Measurements from ENCODE around the gene DDX3X.
"Not testable (repeated sequence)": the region's sequence is repeated elsewhere in the genome, so short reads cannot be mapped to it uniquely, and the experiment has no call there.

The DDX3X gene

GRCh38 chrX:41377624-41378023, 43.7 kb downstream of the DDX3X start:
- no peak for DNase-seq

- DNase-seq, result no peak
Observed at GRCh38 chrX:41381685-41382084, 47.7 kb downstream of the DDX3X start.

GRCh38 chrX:41382714-41383645, 49.0 kb downstream of the DDX3X start:
- no peak for DNase-seq

GRCh38 chrX:41384051-41384705, 50.2 kb downstream of the DDX3X start:
- no peak for DNase-seq

GRCh38 chrX:41386222-41386990, 52.4 kb downstream of the DDX3X start:
- no peak for DNase-seq

- no peak for DNase-seq
Observed at GRCh38 chrX:41388543-41388942, 54.6 kb downstream of the DDX3X start.

GRCh38 chrX:41389311-41389888, 55.4 kb downstream of the DDX3X start:
- no peak for DNase-seq

GRCh38 chrX:41390576-41390975, 56.6 kb downstream of the DDX3X start:
- not testable (repeated sequence) for DNase-seq

GRCh38 chrX:41391606-41392005, 57.6 kb downstream of the DDX3X start:
- no peak for DNase-seq

- DNase-seq, result no peak
Observed at GRCh38 chrX:41394293-41394692, 60.3 kb downstream of the DDX3X start.

GRCh38 chrX:41397219-41397618, 63.3 kb downstream of the DDX3X start:
- no peak for DNase-seq

GRCh38 chrX:41397768-41398167, 63.8 kb downstream of the DDX3X start:
- no peak for DNase-seq

GRCh38 chrX:41402556-41402955, 68.6 kb downstream of the DDX3X start:
- DNase-seq, result not testable (repeated sequence)

GRCh38 chrX:41405551-41405950, 71.6 kb downstream of the DDX3X start:
- DNase-seq, result no peak

GRCh38 chrX:41406201-41406600, 72.2 kb downstream of the DDX3X start:
- DNase-seq, result no peak

- no peak for DNase-seq
Observed at GRCh38 chrX:41407816-41408215, 73.9 kb downstream of the DDX3X start.

GRCh38 chrX:41408576-41408975, 74.6 kb downstream of the DDX3X start:
- no peak for DNase-seq

GRCh38 chrX:41409006-41409405, 75.0 kb downstream of the DDX3X start:
- DNase-seq, result no peak

- not testable (repeated sequence) for DNase-seq
Observed at GRCh38 chrX:41411222-41411621, 77.3 kb downstream of the DDX3X start.

GRCh38 chrX:41412261-41413081, 78.5 kb downstream of the DDX3X start:
- no peak for DNase-seq
